Measurements from ENCODE around the gene SLU7. TPM values are rescaled to one million over a fixed set of nuclear protein-coding genes. Genes with fewer than 3 reads are reported as not detected.

Gene SLU7
- total RNA-seq, 1 experiment from 2014 or later, result 75.3 TPM

GRCh38 chr5:160434022-160434531 is 15.2 kb upstream of the SLU7 start:
- intact Hi-C loops (cut with micrococcal nuclease; ENCODE audit: unreplicated experiment), result no loop called here
- H3K4me2 ChIP-seq, result no peak overlapping the region
- no TSS peak for BruUV-seq (replicated peaks)

GRCh38 chr5:160432787-160433186 is 13.9 kb upstream of the SLU7 start:
- no peak overlapping the region for H3K4me2 ChIP-seq
- CTCF ChIA-PET, result no interaction called here
- BruUV-seq (replicated peaks), result no TSS peak
- H3K36me3 ChIP-seq (ENCODE audit: low read depth), result peaks cover 5% of the 10 kb centered on the region; the same call in 1 of the 2 replicates
- TF ChIP-seq CTCF (conservative IDR thresholded peaks at IDR 0.05) (no peak), EZH2 (IDR thresholded peaks at IDR 0.05; ENCODE audit: low read depth) (no peak)
- no peaks in the 10 kb centered on the region for H3K27me3 ChIP-seq (ENCODE audit: insufficient read depth, low read depth)
- no peaks in the 10 kb centered on the region for H3K9me3 ChIP-seq (ENCODE audit: insufficient read depth, low read depth)
- no peaks in the 10 kb centered on the region for H3K79me2 ChIP-seq (ENCODE audit: low read depth)
- no peak overlapping the region for H3K4me3 ChIP-seq
- intact Hi-C loops (cut with micrococcal nuclease; ENCODE audit: unreplicated experiment), result no loop called here
- no peak for DNase-seq
- no peak overlapping the region for H3K27ac ChIP-seq
- no peak overlapping the region for H2AFZ ChIP-seq
- no peaks in the 10 kb centered on the region for H4K20me1 ChIP-seq (ENCODE audit: insufficient read depth)
- no peaks in the 10 kb centered on the region for H3K4me1 ChIP-seq (replicated peaks; ENCODE audit: insufficient read depth)
- 0 out of 2 replicates have a peak, but pooled peaks cover 3% of the 10 kb centered on the region for H3F3A ChIP-seq (ENCODE audit: insufficient read depth, low read depth)
- no peaks in the 10 kb centered on the region for H3K9me2 ChIP-seq (ENCODE audit: insufficient read depth)
- POLR2A ChIA-PET (ENCODE audit: unreplicated experiment), result no interaction called here

More at GRCh38 chr5:160434022-160434531, 15.2 kb upstream of the SLU7 start:
- Histone ChIP-seq H3K9me3 (ENCODE audit: insufficient read depth, low read depth) (no peaks in the 10 kb centered on the region), H3K79me2 (ENCODE audit: low read depth) (no peaks in the 10 kb centered on the region), H3K27me3 (ENCODE audit: insufficient read depth, low read depth) (no peaks in the 10 kb centered on the region), H3K36me3 (ENCODE audit: low read depth) (peaks cover 1% of the 10 kb centered on the region; the same call in 1 of the 2 replicates), H3K4me3 (no peak overlapping the region), H3K27ac (no peak overlapping the region), H3K9me2 (ENCODE audit: insufficient read depth) (no peaks in the 10 kb centered on the region), H2AFZ (no peak overlapping the region), H3K4me1 (replicated peaks; ENCODE audit: insufficient read depth) (peaks cover 6% of the 10 kb centered on the region; the same call in 1 of the 2 replicates), H4K20me1 (ENCODE audit: insufficient read depth) (no peaks in the 10 kb centered on the region), H3F3A (ENCODE audit: insufficient read depth, low read depth) (0 out of 2 replicates have a peak, but pooled peaks cover 3% of the 10 kb centered on the region)
- CTCF ChIA-PET, result interaction anchor here (0.6 kb wide), 1 partner anchor 335 kb away, joined by 4 read pairs; no protein-coding TSS in a partner anchor
- POLR2A ChIA-PET (ENCODE audit: unreplicated experiment), result no interaction called here
- DNase-seq, result no peak
- TF ChIP-seq EZH2 (IDR thresholded peaks at IDR 0.05; ENCODE audit: low read depth) (no peak), CTCF (conservative IDR thresholded peaks at IDR 0.05) (no peak)

- Histone ChIP-seq H3K27ac (no peak overlapping the region), H3K27me3 (ENCODE audit: insufficient read depth, low read depth) (no peaks in the 10 kb centered on the region), H3K9me2 (ENCODE audit: insufficient read depth) (no peaks in the 10 kb centered on the region), H3K4me2 (no peak overlapping the region), H4K20me1 (ENCODE audit: insufficient read depth) (no peaks in the 10 kb centered on the region), H3F3A (ENCODE audit: insufficient read depth, low read depth) (0 out of 2 replicates have a peak, but pooled peaks cover 3% of the 10 kb centered on the region), H3K9me3 (ENCODE audit: insufficient read depth, low read depth) (no peaks in the 10 kb centered on the region), H3K4me3 (no peak overlapping the region), H3K79me2 (ENCODE audit: low read depth) (no peaks in the 10 kb centered on the region), H3K36me3 (ENCODE audit: low read depth) (peaks cover 5% of the 10 kb centered on the region; the same call in 1 of the 2 replicates), H2AFZ (no peak overlapping the region), H3K4me1 (replicated peaks; ENCODE audit: insufficient read depth) (no peaks in the 10 kb centered on the region)
- DNase-seq, result no peak
- ChIA-PET POLR2A (ENCODE audit: unreplicated experiment) (no interaction called here), CTCF (no interaction called here)
- TF ChIP-seq EZH2 (IDR thresholded peaks at IDR 0.05; ENCODE audit: low read depth) (no peak), CTCF (conservative IDR thresholded peaks at IDR 0.05) (no peak)
- intact Hi-C loops (cut with micrococcal nuclease; ENCODE audit: unreplicated experiment), result no loop called here
- BruUV-seq (replicated peaks), result no TSS peak
These were observed 13.3 kb upstream of the SLU7 start for GRCh38 chr5:160432196-160432595.

Data from PC-9 (cell line).